Common myeloid progenitor, CD34-positive (primary cell): ENCODE results near the gene CCNT2.
"Not testable (repeated sequence)": the region's sequence is repeated elsewhere in the genome, so short reads cannot be mapped to it uniquely, and the experiment has no call there.

ENCODE experiments used
- CTCF ChIA-PET: fragments of 350-600 bp; sonication (Branson Sonifier 250); formaldehyde crosslinking; loops from one replicate; lab custom pipeline; 2021; ENCODE audit warnings: antibody characterized with exemption; lab: Charles Lee
- POLR2A ChIA-PET: fragments of 350-600 bp; sonication (Branson Sonifier 250); formaldehyde crosslinking; loops from one replicate; lab custom pipeline; 2021; ENCODE audit warnings: antibody characterized with exemption; lab: Charles Lee
- DNase-seq, 3 donors: peaks; one replicate each; pipeline versions ENCODE4 v3.0.0 to v3.0.0-alpha.2; 2013
- H3K27ac ChIP-seq, 2 experiments: 1 replicate in 1 of 2; 2 replicates in 1 of 2; pipeline ENCODE4 v1.7.0; 2013; ENCODE audit warnings: inconsistent platforms in 2 of 2, low read length in 2 of 2, mild to moderate bottlenecking in 2 of 2, low read depth in 1 of 2, moderate library complexity in 1 of 2; ENCODE audit not compliant: severe bottlenecking in 2 of 2, insufficient read depth in 1 of 2, poor library complexity in 1 of 2
- H3K27me3 ChIP-seq, 5 experiments: replicated peaks in 2 of 5; 1 replicate in 3 of 5; 2 replicates in 2 of 5; pipeline versions ENCODE4 v1.6.1 to v1.7.0; 2013; ENCODE audit warnings: low read length in 4 of 5, mild to moderate bottlenecking in 2 of 5, moderate library complexity in 2 of 5, inconsistent platforms in 1 of 5; ENCODE audit not compliant: insufficient read depth in 5 of 5, control insufficient read depth in 4 of 5
- H3K36me3 ChIP-seq, 4 experiments: 1 replicate in 2 of 4; 2 replicates in 2 of 4; pipeline versions ENCODE4 v1.6.1 to v1.7.0; 2013; ENCODE audit warnings: low read length in 3 of 4, control low read depth in 1 of 4, mild to moderate bottlenecking in 1 of 4; ENCODE audit not compliant: control insufficient read depth in 4 of 4, insufficient read depth in 4 of 4
- H3K4me1 ChIP-seq, 4 experiments: 1 replicate in 3 of 4; 2 replicates in 1 of 4; pipeline versions ENCODE4 v1.6.1 to v1.7.1; 2013; ENCODE audit warnings: low read length in 3 of 4, mild to moderate bottlenecking in 3 of 4, control low read depth in 1 of 4, inconsistent platforms in 1 of 4, moderate library complexity in 1 of 4; ENCODE audit not compliant: control insufficient read depth in 4 of 4, insufficient read depth in 4 of 4; ENCODE audit errors: control extremely low read depth in 1 of 4
- H3K4me3 ChIP-seq, 7 experiments: 1 replicate in 4 of 7; 2 replicates in 3 of 7; pipeline versions ENCODE4 v1.5.1 to v1.7.0; 2013; ENCODE audit warnings: mild to moderate bottlenecking in 7 of 7, low read length in 6 of 7, moderate library complexity in 6 of 7, inconsistent platforms in 2 of 7, low read depth in 2 of 7, control low read depth in 1 of 7; ENCODE audit not compliant: insufficient read depth in 4 of 7, control insufficient read depth in 1 of 7; ENCODE audit errors: extremely low read depth in 1 of 7
- H3K9me3 ChIP-seq, 5 experiments: 1 replicate in 4 of 5; 2 replicates in 1 of 5; pipeline versions ENCODE4 v1.6.1 to v1.7.1; 2013; ENCODE audit warnings: low read length in 4 of 5, mild to moderate bottlenecking in 2 of 5, inconsistent platforms in 1 of 5, low read depth in 1 of 5, moderate library complexity in 1 of 5; ENCODE audit not compliant: control insufficient read depth in 4 of 5, insufficient read depth in 2 of 5; ENCODE audit errors: control extremely low read depth in 1 of 5
- WGBS: methylation state at CpG from one replicate; pipeline ENCODE4 v1.1.5; 2013; ENCODE audit not compliant: insufficient coverage; 5-methylcytosine and 5-hydroxymethylcytosine counted together

Gene CCNT2

GRCh38 chr2:134906726-134907125, 11.9 kb upstream of the CCNT2 start:
- no peaks in the 10 kb centered on the region for H3K36me3 ChIP-seq
- no peaks in the 10 kb centered on the region for H3K4me1 ChIP-seq
- CTCF ChIA-PET, result interaction anchor here (1.3 to 1.5 kb wide), 2 partner anchors 455 to 460 kb away, joined by 3 to 4 read pairs; no protein-coding TSS in a partner anchor
- POLR2A ChIA-PET, result no interaction called here
- no peaks in the 10 kb centered on the region for H3K27me3 ChIP-seq
- no peak for DNase-seq
- 50% methylated on average over 2 of the region's 2 CpGs for WGBS
- no peaks in the 10 kb centered on the region for H3K9me3 ChIP-seq
- H3K4me3 ChIP-seq, result no peak overlapping the region
- no peak overlapping the region for H3K27ac ChIP-seq

DNA sequence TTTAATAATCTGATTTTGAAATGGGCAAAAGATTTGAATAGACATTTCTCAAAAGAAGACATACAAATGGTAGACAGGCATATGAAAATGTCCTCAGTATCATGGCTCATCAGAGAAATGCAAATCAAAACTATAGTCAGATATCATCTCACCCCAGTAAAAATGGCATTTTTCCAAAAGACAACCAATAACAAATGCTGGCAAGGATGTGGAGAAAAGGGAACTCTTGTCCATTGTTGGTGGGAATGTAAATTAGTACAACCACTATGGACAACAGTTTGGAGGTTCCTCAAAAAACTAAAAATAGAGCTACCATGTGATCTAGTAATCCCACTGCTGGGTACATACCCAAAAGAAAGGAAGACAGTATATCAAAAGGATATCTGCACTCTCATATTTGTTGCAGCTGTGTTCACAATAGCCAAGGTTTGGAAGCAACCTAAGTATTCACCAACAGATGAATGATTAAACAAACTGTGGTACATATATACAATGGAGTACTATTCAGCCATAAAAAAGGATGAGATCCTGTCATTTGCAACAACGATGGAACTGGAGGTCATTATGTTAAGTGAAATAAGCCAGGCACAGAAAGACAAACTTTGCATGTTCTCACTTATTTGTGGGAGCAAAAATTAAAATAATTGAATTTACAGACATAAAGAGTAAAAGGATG, 11.0 kb upstream of the CCNT2 start:
- H3K9me3 ChIP-seq, POLR2A ChIA-PET, H3K4me1 ChIP-seq, H3K27me3 ChIP-seq, H3K36me3 ChIP-seq, H3K4me3 ChIP-seq, H3K27ac ChIP-seq, DNase-seq: not testable (repeated sequence)
- CTCF ChIA-PET, result interaction anchor here (1.3 to 1.5 kb wide), 2 partner anchors 456 to 461 kb away, joined by 3 to 4 read pairs; no protein-coding TSS in a partner anchor
- WGBS, result no CpG with 5 or more reads among the region's 1 CpG

- ChIA-PET POLR2A (no interaction called here), CTCF (no interaction called here)
- no peaks in the 10 kb centered on the region for H3K4me1 ChIP-seq
- H3K27me3 ChIP-seq, result no peaks in the 10 kb centered on the region
- no peak overlapping the region for H3K4me3 ChIP-seq
- no peaks in the 10 kb centered on the region for H3K9me3 ChIP-seq
- no peaks in the 10 kb centered on the region for H3K36me3 ChIP-seq
- WGBS, result no CpG with 5 or more reads among the region's 2 CpGs
- no peak overlapping the region for H3K27ac ChIP-seq
- DNase-seq, result no peak
These were observed 7.7 kb upstream of the CCNT2 start for GRCh38 chr2:134910763-134911399.

GRCh38 chr2:134911400-134911785, 7.2 kb upstream of the CCNT2 start:
- ChIA-PET CTCF (no interaction called here), POLR2A (no interaction called here)
- no peaks in the 10 kb centered on the region for H3K27me3 ChIP-seq
- 100% methylated on average over 1 of the region's 3 CpGs for WGBS
- H3K4me3 ChIP-seq, result no peak overlapping the region
- no peaks in the 10 kb centered on the region for H3K9me3 ChIP-seq
- H3K36me3 ChIP-seq, result no peaks in the 10 kb centered on the region
- H3K27ac ChIP-seq, result no peak overlapping the region
- DNase-seq, result no peak
- no peaks in the 10 kb centered on the region for H3K4me1 ChIP-seq

DNA sequence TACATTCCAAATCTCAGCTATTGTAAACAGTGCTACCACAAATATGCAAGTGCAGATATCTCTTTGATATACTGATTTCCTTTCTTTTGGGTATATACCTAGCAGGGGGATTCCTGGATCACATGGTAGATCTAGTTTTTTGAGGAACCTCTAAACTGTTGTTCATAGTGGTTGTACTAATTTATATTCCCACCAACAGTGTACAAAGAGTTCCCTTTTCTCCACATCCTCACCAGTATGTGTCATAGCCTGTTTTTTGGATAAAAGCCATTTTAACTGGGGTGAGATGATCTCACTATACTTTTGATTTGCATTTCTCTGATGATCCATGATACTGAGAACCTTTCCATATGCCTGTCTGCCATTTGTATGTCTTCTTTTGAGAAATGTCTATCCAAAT, 6.3 kb upstream of the CCNT2 start:
- ChIA-PET CTCF (no interaction called here), POLR2A (no interaction called here)
- H3K27ac ChIP-seq, result no peak overlapping the region
- no peaks in the 10 kb centered on the region for H3K27me3 ChIP-seq
- no peak overlapping the region for H3K4me3 ChIP-seq
- H3K4me1 ChIP-seq, result peaks cover 0 to 7% (median 6%) of the 10 kb centered on the region in 4 experiments
- DNase-seq, result peak in 2 of 3 donors; percentile 65 to 70
- no peaks in the 10 kb centered on the region for H3K9me3 ChIP-seq
- H3K36me3 ChIP-seq, result no peaks in the 10 kb centered on the region

DNA sequence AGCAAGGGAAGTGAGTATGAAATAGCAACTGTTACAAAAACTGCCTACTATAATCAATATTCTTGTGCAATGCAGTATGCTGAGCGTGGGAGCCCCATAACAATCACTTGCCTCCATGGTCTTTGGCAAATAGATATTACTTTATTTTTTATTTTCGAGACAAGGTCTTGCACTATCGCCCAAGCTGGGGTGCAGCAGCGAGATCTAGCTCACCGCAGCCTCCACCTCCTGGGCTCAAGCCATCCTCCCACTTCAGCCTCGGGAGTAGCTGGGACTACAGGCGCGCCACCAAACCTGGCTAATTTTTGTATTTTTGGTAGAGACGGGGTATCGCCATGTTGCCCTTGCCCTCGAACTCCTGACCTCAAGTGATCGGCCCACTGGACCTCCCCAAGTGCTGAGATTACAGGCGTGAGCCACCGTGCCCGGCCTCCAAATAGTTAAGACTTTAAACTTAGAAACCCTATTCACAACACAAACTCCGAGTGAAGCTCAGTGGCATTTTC, 1.2 kb upstream of the CCNT2 start:
- Histone ChIP-seq H3K27me3 (no peaks in the 10 kb centered on the region), H3K4me1 (peaks cover 10 to 29% (median 17%) of the 10 kb centered on the region in 4 experiments), H3K9me3 (no peaks in the 10 kb centered on the region), H3K4me3 (peak overlapping the region in 6 of 7 experiments; percentile 81 to 98 (median 91)), H3K36me3 (peaks cover 0 to 8% (median under 1%) of the 10 kb centered on the region in 4 experiments), H3K27ac (peak overlapping the region; percentile 68 to 95)
- DNase-seq, result peak in 1 of 3 donors; percentile 2
- ChIA-PET CTCF (interaction anchor here (0.6 to 1.3 kb wide), 5 partner anchors 13 to 464 kb away, joined by 3 to 4 read pairs (median 3); no protein-coding TSS in a partner anchor), POLR2A (no interaction called here)
- 56% methylated on average over 15 of the region's 16 CpGs for WGBS
